Islet precursor cell (in vitro differentiated cells): Measurements from ENCODE around the gene ATAD3B.
"Not testable (repeated sequence)": the region's sequence is repeated elsewhere in the genome, so short reads cannot be mapped to it uniquely, and the experiment has no call there.

Experiments
- DNase-seq: peaks from one replicate; pipeline ENCODE4 v3.0.0-alpha.2; 2018

Gene ATAD3B

GRCh38 chr1:1516923-1517322 is 45.4 kb downstream of the ATAD3B start:
- not testable (repeated sequence) for DNase-seq

DNA sequence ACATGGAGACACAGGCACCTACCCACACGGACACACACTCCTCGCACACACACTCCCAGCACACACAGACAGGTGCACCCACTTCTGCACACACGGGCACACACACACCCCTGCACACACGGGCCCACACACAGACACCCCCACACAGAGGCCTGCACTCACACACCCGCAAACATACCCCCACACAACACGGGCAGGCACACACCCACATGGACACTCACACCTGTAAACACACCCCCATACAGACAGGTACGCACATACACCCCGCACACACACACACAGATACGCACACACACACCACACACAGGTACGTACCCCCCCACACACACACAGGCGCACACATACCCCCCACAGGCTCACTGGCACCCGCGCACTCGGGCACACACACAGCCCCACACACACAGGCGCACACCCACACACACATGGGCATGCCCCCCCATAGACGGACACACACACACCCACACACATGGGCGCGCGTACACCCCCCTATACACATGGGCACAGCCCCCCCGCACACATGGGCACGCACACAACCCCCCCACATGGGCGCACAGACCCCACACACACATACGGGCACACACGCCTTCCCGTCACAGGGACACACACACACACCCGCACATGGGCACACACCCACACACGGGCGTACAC is 46.5 kb downstream of the ATAD3B start:
- DNase-seq, result no peak

DNA sequence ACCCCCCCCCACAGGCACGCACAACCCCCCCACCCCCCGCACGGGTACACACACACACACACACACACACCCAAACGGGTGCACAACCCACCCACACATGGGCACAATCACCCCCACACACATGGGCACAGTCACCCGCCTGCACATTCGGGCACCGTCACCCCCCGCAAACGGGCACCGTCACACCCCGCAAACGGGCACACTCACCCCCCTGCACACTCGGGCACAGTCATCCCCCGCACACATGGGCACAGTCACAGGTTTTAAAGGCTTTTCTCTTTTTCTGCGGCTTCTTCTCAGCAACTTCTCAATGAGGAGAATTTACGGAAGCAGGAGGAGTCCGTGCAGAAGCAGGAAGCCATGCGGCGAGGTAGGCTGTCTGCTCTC is 47.0 kb downstream of the ATAD3B start:
- DNase-seq, result not testable (repeated sequence)

DNA sequence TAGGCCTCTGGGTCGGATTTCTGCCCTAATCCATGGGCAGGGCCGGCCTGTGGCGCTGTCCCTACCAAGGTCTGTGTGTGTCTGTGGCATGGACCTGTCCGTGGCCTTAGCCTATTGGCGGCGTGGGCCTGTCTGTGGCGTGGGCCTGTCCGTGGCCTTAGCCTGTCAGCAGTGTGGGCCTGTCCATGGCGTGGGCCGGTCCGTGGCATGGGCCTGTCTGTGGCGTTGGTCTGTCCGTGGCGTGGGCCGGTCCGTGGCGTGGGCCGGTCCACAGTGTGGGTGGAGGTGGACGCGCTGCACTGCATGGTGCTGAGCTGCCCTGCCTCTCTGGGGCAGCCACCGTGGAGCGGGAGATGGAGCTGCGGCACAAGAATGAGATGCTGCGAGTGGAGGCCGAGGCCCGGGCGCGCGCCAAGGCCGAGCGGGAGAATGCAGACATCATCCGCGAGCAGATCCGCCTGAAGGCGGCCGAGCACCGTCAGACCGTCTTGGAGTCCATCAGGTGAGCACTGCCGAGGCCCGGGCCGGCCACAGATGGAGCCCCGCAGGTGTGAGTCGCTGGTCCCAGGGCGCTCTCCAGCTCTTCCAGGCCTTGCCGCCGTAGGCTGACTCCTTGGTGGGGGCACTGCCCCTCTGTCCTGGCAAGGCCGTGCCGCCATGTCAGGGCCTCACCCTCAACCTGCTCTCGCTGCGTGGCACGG is 48.4 kb downstream of the ATAD3B start:
- DNase-seq, result not testable (repeated sequence)

- DNase-seq, result no peak
Measured at GRCh38 chr1:1521331-1521730, 49.8 kb downstream of the ATAD3B start.

- DNase-seq, result not testable (repeated sequence)
Measured at GRCh38 chr1:1522536-1522935, 51.0 kb downstream of the ATAD3B start.

DNA sequence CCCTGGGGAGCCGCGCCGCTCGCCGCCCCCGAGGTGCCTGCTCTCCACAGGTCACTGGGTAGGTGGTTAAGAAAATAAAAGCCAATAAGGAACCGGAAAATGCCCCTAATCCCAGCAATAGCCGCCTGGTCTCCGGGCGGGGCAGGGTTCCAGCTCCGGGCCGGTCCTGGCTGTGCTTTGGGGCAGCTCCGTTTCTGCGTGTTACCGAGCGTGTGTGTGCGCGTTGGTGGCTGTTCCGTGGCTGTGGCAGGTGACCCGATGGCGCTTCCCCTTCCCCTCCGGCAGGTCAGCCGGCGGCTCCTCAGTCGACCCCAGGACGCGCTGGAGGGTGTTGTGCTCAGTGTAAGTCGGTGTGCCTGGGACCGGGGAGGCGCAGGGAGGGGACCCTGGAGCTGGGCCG is 51.7 kb downstream of the ATAD3B start:
- DNase-seq, result not testable (repeated sequence)

DNA sequence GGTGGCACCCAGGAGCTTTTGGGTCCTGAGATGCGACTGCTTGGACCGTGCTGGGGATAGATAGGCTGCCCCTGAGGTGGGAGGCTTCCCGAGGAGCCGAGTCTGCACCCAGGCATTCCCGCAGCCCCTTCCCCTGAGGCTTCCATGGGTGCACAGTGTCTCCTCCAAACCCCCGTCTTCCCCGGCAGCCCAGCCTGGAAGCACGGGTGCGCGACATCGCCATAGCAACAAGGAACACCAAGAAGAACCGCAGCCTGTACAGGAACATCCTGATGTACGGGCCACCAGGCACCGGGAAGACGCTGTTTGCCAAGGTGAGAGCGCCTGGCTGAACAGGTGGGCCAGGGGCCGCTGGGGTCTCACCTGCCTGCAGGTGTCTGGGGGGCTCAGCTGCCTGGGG is 52.1 kb downstream of the ATAD3B start:
- not testable (repeated sequence) for DNase-seq

DNA sequence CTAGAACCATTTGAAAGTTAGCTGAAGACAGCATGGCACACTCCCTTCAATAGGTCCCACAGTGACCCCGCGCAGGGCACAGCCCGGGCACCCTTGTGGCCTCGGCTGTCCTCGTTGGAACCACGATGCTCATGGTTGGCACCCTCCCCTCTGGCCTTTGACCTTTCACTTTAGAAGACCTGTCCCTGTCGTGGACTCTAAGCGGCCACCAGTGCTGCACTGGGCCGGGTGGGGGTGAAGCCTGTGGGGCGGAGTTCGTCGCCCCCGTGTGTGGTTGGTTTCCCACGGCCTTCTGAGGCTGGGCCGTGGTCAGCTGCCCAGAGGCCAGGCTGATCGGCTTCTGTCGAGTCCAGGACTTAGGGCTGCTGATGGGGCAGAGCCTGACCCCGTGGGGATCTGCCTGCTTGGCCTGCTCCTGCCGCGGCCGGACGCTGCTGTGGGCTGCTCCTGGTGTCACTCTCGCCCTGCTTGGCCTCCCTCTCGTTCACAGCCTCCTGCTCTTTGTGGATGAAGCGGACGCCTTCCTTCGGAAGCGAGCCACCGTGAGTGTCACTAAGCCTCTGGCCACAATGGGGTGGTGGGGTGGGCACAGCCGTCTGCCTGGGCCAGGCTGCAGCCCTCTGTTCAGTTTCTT is 53.3 kb downstream of the ATAD3B start:
- not testable (repeated sequence) for DNase-seq

DNA sequence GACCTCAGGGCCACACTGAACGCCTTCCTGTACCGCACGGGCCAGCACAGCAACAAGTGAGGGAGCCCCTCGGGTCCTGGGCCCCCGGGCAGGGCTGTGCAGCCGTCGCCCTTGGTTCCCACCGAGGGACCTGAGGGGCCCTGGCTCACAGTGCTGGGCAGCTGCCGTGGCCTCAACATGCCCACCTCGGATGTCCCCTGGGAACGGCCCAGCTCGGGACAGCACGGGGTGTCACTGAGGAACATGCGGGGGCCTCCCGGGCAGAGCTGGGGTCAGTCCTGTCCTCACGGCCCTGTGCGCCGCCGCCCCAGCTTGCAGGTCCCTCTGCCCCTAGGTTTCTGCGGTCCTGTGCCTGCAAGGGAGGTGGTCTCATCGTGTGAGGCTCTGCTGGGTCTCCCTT is 54.9 kb downstream of the ATAD3B start:
- DNase-seq, result not testable (repeated sequence)

DNA sequence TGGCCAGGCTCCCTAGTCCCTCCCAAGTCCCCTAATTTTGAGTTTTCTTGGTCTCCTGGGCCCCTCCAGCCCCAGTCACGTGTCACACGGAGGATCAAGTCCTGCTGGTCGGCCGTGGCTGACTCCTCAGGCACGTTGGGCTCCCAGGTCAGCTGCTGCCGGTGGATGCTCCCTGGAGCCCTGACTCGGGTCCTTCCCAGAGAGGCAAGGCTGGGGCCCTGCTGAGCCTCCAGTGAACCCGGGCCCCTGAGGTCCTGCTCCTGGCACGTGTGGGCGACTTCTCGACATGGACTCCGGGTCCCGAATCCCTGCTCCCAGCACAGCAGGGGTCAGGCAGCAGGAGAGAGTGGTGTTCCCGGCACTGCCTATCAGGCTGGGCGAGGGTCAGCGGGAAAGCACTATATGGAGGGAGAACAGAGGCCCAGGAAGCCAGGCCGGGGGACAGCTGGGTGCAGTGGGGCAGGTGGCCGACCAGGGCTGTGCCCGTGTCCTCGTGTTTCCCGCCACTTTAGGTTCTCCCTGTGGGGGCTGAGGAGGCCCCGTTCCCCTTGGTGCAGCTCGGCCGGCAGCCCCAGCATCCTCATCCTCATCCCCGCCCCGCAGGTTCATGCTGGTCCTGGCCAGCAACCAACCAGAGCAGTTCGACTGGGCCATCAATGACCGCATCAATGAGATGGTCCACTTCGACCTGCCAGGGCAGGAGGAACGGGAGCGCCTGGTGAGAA is 55.7 kb downstream of the ATAD3B start:
- DNase-seq, result no peak

GRCh38 chr1:1528301-1529267 is 57.0 kb downstream of the ATAD3B start:
- DNase-seq, result no peak

- DNase-seq, result no peak
Measured at GRCh38 chr1:1529321-1529720, 57.8 kb downstream of the ATAD3B start.

DNA sequence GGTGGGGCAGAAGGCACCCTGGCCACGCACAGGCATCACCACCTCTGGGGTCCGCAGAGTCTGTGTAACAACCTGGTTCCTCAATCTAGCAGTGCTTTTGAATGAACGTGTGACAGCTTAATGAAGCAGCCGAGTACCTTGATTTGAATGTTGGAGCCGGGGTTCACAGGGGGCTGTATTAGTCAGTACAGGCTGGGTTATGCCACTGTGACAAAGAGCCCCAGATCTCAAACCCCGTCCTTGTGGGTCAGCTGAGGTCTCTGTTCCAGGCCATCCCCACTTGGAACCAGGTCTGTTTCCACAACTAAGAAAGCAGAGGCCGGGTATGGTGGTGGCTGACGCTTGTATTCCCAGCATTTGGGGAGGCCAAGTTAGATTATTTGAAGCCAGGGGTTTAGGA is 58.4 kb downstream of the ATAD3B start:
- DNase-seq, result no peak

DNA sequence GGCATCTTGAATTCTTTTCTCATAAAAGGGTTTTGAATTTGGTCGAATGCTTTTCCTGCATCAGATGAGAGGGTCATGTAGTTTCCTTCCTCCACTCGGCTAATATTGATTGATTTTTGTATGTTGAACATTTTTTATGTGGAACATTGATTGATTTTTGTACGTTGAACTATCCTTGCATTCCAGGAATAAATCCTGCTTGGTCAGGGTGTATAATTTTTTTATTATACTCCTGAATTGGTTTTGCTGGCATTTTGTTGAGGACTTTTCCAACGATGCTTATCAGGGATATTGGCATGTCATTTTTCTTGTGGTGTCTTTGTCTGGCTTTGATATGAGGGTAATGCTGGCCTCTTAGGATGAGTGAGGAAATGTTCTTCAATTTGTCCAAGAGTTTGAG is 60.4 kb downstream of the ATAD3B start:
- DNase-seq, result no peak

GRCh38 chr1:1533176-1533893 is 61.8 kb downstream of the ATAD3B start:
- DNase-seq, result not testable (repeated sequence)

- DNase-seq, result not testable (repeated sequence)
Measured at GRCh38 chr1:1533894-1534291, 62.3 kb downstream of the ATAD3B start.

DNA sequence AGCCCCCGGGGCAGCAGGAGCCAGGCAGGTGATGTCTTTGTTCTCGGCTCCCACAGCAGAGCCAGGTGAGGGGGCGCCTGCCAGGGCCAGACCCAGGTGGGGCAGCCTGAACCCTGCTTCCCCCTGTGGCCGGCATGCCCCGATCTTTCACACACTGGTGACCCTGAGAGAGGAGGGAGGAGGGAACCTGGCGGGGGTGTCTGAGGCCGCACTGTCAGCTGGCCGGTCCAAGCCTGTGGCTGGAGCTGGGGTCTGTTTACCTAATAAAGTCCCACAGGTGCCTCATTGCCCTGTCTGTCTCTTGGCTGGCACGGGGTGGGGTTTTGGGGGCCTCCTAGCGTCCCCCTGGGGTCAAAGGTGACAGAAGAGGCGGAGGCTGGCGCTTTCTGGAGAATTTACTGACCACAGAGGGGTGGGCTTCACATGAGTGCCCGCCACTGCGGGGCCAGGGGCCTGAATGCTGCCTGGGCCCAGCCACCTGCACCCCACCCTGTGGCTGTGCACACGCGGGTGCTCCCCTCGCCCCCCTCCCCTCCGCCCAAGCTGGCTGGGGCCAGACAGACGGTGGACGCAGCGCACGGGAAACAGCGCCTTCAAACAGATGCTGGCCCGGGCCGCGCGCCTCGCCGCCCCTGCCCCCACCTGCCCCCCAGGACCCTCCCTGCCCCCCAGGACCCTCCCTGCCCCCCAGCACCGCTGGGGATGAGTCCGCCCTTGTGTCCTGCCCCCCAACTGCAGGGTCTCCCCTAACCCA is 63.0 kb downstream of the ATAD3B start:
- no peak for DNase-seq

- peak; percentile 46 for DNase-seq
Measured at GRCh38 chr1:1535201-1536018, 63.8 kb downstream of the ATAD3B start.
